ENCODE data around the gene GALNT4. TPM values are rescaled to one million over a fixed set of nuclear protein-coding genes. Genes with fewer than 3 reads are reported as not detected.

Gene GALNT4
- total and polyA plus RNA-seq, 2 of the 13 experiments (the other 11 are each of a cell fraction or from before 2014, with no cell fraction given), result 4.9 to 6.8 TPM

- 83% methylated on average over 4 of the region's 4 CpGs for WGBS (ENCODE audit: low lambda C conversion rate)
- FAIRE-seq (no peak), DNase-seq (ENCODE audit: low spot score) (no peak), ATAC-seq (peak; percentile 17; the same call in 2 of the 3 replicates)
- no peaks in the 10 kb centered on the region for H3K36me3 ChIP-seq (replicated peaks in 1 of 2; ENCODE audit: control insufficient read depth in 1 of 2, insufficient read depth in 2 of 2, low read length in 2 of 2)
- no peaks in the 10 kb centered on the region for H4K20me1 ChIP-seq (ENCODE audit: insufficient read depth, low read length)
- H3K27ac ChIP-seq (ENCODE audit: extremely low read length, insufficient read depth, low read length), result no peak overlapping the region
- no peaks in the 10 kb centered on the region for H3K9me3 ChIP-seq (ENCODE audit: low read length)
- TF ChIP-seq, protein P1, sequence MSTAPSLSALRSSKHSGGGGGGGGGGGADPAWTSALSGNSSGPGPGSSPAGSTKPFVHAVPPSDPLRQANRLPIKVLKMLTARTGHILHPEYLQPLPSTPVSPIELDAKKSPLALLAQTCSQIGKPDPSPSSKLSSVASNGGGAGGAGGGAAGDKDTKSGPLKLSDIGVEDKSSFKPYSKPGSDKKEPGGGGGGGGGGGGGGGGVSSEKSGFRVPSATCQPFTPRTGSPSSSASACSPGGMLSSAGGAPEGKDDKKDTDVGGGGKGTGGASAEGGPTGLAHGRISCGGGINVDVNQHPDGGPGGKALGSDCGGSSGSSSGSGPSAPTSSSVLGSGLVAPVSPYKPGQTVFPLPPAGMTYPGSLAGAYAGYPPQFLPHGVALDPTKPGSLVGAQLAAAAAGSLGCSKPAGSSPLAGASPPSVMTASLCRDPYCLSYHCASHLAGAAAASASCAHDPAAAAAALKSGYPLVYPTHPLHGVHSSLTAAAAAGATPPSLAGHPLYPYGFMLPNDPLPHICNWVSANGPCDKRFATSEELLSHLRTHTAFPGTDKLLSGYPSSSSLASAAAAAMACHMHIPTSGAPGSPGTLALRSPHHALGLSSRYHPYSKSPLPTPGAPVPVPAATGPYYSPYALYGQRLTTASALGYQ (CRISPR knock-in tag; IDR thresholded peaks at IDR 0.05), result no peak
- TF ChIP-seq ZNF790 (CRISPR knock-in tag; IDR thresholded peaks at IDR 0.05; ENCODE audit: borderline replicate concordance) (no peak), HINFP (CRISPR knock-in tag; IDR thresholded peaks at IDR 0.05; ENCODE audit: low read depth) (no peak), SRSF4 (IDR thresholded peaks at IDR 0.05; ENCODE audit: low read depth, low read length, poor library complexity, severe bottlenecking) (no peak), MNT (IDR thresholded peaks at IDR 0.05) (no peak), KDM3A (CRISPR knock-in tag; IDR thresholded peaks at IDR 0.05; ENCODE audit: low read depth) (no peak), ZSCAN21 (CRISPR knock-in tag; IDR thresholded peaks at IDR 0.05; ENCODE audit: borderline replicate concordance) (no peak), CC2D1A (CRISPR knock-in tag; IDR thresholded peaks at IDR 0.05) (no peak), HIVEP1 (CRISPR knock-in tag; IDR thresholded peaks at IDR 0.05) (no peak), ZMYM4 (CRISPR knock-in tag; IDR thresholded peaks at IDR 0.05) (no peak), ZNF501 (CRISPR knock-in tag; IDR thresholded peaks at IDR 0.05) (no peak), ZNF263 (CRISPR knock-in tag; IDR thresholded peaks at IDR 0.05) (no peak), PRPF4 (IDR thresholded peaks at IDR 0.05; ENCODE audit: low read depth, low read length, poor library complexity, severe bottlenecking) (no peak)
- H3K79me2 ChIP-seq (ENCODE audit: insufficient read depth, low read length), result no peaks in the 10 kb centered on the region
- peaks cover 23% of the 10 kb centered on the region for H3K4me1 ChIP-seq (ENCODE audit: insufficient read depth, low read length)
- in situ Hi-C loops (cut with HindIII; ENCODE audit: extremely low pct_ligation_motif_present, low pct_unique_long_range_greater_than_20kb), result no loop called here
- ChIA-PET CTCF (ENCODE audit: low intra/inter-chr PET ratio, low total read pairs) (no interaction called here), POLR2A (no interaction called here)
- H3K9ac ChIP-seq (ENCODE audit: insufficient read depth, low read depth, low read length), result no peak overlapping the region
- H3K27me3 ChIP-seq (ENCODE audit: control insufficient read depth in 1 of 2, insufficient read depth in 2 of 2, low read length in 2 of 2), result no peaks in the 10 kb centered on the region
- H3K4me3 ChIP-seq (replicated peaks in 1 of 3; ENCODE audit: insufficient read depth in 1 of 3, low read depth in 2 of 3, low read length in 3 of 3), result no peak overlapping the region
- no peak overlapping the region for H3K4me2 ChIP-seq (ENCODE audit: low read depth, low read length)
- no peak overlapping the region for H2AFZ ChIP-seq (ENCODE audit: low read length)
- BruUV-seq (replicated peaks), result no TSS peak
- intact Hi-C loops (cut with micrococcal nuclease; ENCODE audit: unreplicated experiment), result no loop called here
Observed at GRCh38 chr12:89571491-89572195, 47.0 kb upstream of the GALNT4 start.
